KMS-11 (cell line): ENCODE data around the gene COL25A1.

Experiments used
- H2AFZ ChIP-seq: fragments of 200-600 bp; sonication (generic); 2 replicates; pipeline ENCODE4 v1.6.1; 2016; ENCODE audit warnings: antibody characterized with exemption, mixed run types, low read depth
- H3K27ac ChIP-seq: fragments of 200-600 bp; sonication (generic); 2 replicates; pipeline ENCODE4 v1.6.1; 2016; ENCODE audit warnings: mild to moderate bottlenecking, mixed run types
- H3K27me3 ChIP-seq: fragments of 200-600 bp; sonication (generic); 2 replicates; pipeline ENCODE4 v1.6.1; 2017; ENCODE audit warnings: mild to moderate bottlenecking, low read depth, mixed run types, moderate library complexity; ENCODE audit not compliant: insufficient read depth
- H3K36me3 ChIP-seq: fragments of 200-600 bp; sonication (generic); 2 replicates; pipeline ENCODE4 v1.6.1; 2017; ENCODE audit warnings: mild to moderate bottlenecking, mixed run types; ENCODE audit not compliant: insufficient read depth
- H3K4me1 ChIP-seq: fragments of 200-600 bp; sonication (generic); 2 replicates; pipeline ENCODE4 v1.6.1; 2016; ENCODE audit warnings: mild to moderate bottlenecking, low read depth, mixed run types; ENCODE audit not compliant: poor library complexity, severe bottlenecking
- H3K4me2 ChIP-seq: fragments of 200-600 bp; sonication (generic); 2 replicates; pipeline ENCODE4 v1.7.0; 2016; ENCODE audit warnings: mild to moderate bottlenecking, mixed run types
- H3K4me3 ChIP-seq: fragments of 200-600 bp; sonication (generic); IDR thresholded peaks from 2 replicates; pipeline ENCODE4 v1.6.1; 2017; ENCODE audit warnings: low read depth, low read length, mixed read lengths; ENCODE audit not compliant: insufficient read depth
- H3K79me2 ChIP-seq: fragments of 200-600 bp; sonication (generic); 2 replicates; pipeline ENCODE4 v1.6.1; 2016; ENCODE audit warnings: low read depth, mixed run types; ENCODE audit not compliant: insufficient read depth
- H3K9ac ChIP-seq: fragments of 200-600 bp; sonication (generic); 2 replicates; pipeline ENCODE4 v1.6.1; 2016; ENCODE audit warnings: mild to moderate bottlenecking, mixed run types
- H4K20me1 ChIP-seq: fragments of 200-600 bp; sonication (generic); 2 replicates; pipeline ENCODE4 v1.6.1; 2016; ENCODE audit warnings: mild to moderate bottlenecking, mixed run types; ENCODE audit not compliant: insufficient read depth
- CTCF ChIP-seq: fragments of 200-600 bp; sonication (generic); conservative IDR thresholded peaks from 2 replicates; pipeline ENCODE4 v1.6.1; 2017; ENCODE audit warnings: low read depth, mild to moderate bottlenecking, antibody characterized with exemption, low read length, moderate library complexity, mixed read lengths

Gene COL25A1

GRCh38 chr4:108959491-108959890 lies 343.0 kb downstream of the COL25A1 start:
- H3K4me1 ChIP-seq, result no peaks in the 10 kb centered on the region
- no peak for TF ChIP-seq CTCF
- no peak overlapping the region for H3K9ac ChIP-seq
- no peak overlapping the region for H3K4me3 ChIP-seq
- H3K27me3 ChIP-seq, result no peaks in the 10 kb centered on the region
- no peak overlapping the region for H2AFZ ChIP-seq
- H3K79me2 ChIP-seq, result no peaks in the 10 kb centered on the region
- H3K27ac ChIP-seq, result no peak overlapping the region
- no peak overlapping the region for H3K4me2 ChIP-seq
- H4K20me1 ChIP-seq, result no peaks in the 10 kb centered on the region
- H3K36me3 ChIP-seq, result no peaks in the 10 kb centered on the region

- Histone ChIP-seq H3K9ac (no peak overlapping the region), H3K4me1 (no peaks in the 10 kb centered on the region), H3K36me3 (no peaks in the 10 kb centered on the region), H4K20me1 (no peaks in the 10 kb centered on the region), H3K27me3 (no peaks in the 10 kb centered on the region), H3K4me2 (no peak overlapping the region), H3K27ac (no peak overlapping the region), H3K4me3 (no peak overlapping the region), H3K79me2 (no peaks in the 10 kb centered on the region), H2AFZ (no peak overlapping the region)
- no peak for TF ChIP-seq CTCF
These were observed 347.6 kb downstream of the COL25A1 start for GRCh38 chr4:108954880-108955279.

GRCh38 chr4:108953941-108954340 lies 348.5 kb downstream of the COL25A1 start:
- no peak overlapping the region for H3K4me3 ChIP-seq
- no peaks in the 10 kb centered on the region for H3K36me3 ChIP-seq
- H3K79me2 ChIP-seq, result no peaks in the 10 kb centered on the region
- no peak overlapping the region for H2AFZ ChIP-seq
- H3K27me3 ChIP-seq, result no peaks in the 10 kb centered on the region
- no peak for TF ChIP-seq CTCF
- no peak overlapping the region for H3K9ac ChIP-seq
- no peak overlapping the region for H3K27ac ChIP-seq
- H4K20me1 ChIP-seq, result no peaks in the 10 kb centered on the region
- no peaks in the 10 kb centered on the region for H3K4me1 ChIP-seq
- no peak overlapping the region for H3K4me2 ChIP-seq

- H3K36me3 ChIP-seq, result no peaks in the 10 kb centered on the region
- H3K4me1 ChIP-seq, result no peaks in the 10 kb centered on the region
- H3K27ac ChIP-seq, result no peak overlapping the region
- TF ChIP-seq CTCF, result no peak
- H3K79me2 ChIP-seq, result no peaks in the 10 kb centered on the region
- no peak overlapping the region for H3K9ac ChIP-seq
- H3K4me2 ChIP-seq, result no peak overlapping the region
- no peak overlapping the region for H2AFZ ChIP-seq
- H4K20me1 ChIP-seq, result no peaks in the 10 kb centered on the region
- no peaks in the 10 kb centered on the region for H3K27me3 ChIP-seq
- no peak overlapping the region for H3K4me3 ChIP-seq
These were observed 352.1 kb downstream of the COL25A1 start for GRCh38 chr4:108950158-108950915.
